GM20000 (cell line): ENCODE measurements around the gene CTSO.
A peak's percentile ranks its signal among the peaks of the same experiment; 100 is the strongest.

Experiments
- DNase-seq: peaks from one replicate; pipeline ENCODE4 v3.0.0; 2012; ENCODE audit warnings: low spot score
- TF ChIP-seq, protein P1 (sequence below): IDR thresholded peaks from 2 replicates; pipeline ENCODE4 v1.5.1; 2012; ENCODE audit warnings: mild to moderate bottlenecking, control low read depth; ENCODE audit errors: extremely low read depth, missing control alignments

CTSO gene

GRCh38 chr4:155953151-155954117 is at the start of gene CTSO:
Gene CTSO, minus strand, starts transcription at chr4:155953866. Its CDS starts 19 bp downstream, at chr4:155953847.
- DNase-seq, result peak; percentile 83
- TF ChIP-seq, protein P1, sequence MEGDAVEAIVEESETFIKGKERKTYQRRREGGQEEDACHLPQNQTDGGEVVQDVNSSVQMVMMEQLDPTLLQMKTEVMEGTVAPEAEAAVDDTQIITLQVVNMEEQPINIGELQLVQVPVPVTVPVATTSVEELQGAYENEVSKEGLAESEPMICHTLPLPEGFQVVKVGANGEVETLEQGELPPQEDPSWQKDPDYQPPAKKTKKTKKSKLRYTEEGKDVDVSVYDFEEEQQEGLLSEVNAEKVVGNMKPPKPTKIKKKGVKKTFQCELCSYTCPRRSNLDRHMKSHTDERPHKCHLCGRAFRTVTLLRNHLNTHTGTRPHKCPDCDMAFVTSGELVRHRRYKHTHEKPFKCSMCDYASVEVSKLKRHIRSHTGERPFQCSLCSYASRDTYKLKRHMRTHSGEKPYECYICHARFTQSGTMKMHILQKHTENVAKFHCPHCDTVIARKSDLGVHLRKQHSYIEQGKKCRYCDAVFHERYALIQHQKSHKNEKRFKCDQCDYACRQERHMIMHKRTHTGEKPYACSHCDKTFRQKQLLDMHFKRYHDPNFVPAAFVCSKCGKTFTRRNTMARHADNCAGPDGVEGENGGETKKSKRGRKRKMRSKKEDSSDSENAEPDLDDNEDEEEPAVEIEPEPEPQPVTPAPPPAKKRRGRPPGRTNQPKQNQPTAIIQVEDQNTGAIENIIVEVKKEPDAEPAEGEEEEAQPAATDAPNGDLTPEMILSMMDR, result peak; percentile 49

DNA sequence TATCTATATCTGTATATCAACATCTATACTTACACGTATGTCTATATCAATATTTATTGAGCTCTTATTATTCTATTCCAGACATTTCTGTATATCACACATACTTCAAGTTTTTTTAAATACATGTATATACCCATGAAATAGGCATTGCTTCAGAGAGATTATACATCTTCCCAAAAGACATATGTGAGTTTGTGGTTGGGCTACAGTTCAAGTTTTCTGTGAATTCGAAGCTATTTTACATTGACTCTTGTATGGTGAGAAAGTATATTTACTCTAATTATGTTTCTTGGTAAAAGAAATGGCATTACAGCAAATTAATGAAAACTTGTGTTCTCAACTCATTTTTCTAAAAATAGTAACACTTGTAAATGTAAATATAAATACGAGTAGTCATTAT is 46.8 kb upstream of the CTSO start:
- no peak for DNase-seq
- TF ChIP-seq, protein P1, result no peak

- peak; percentile 44 for DNase-seq
- TF ChIP-seq, protein P1, result no peak
Measured at GRCh38 chr4:155999725-156000124, 46.1 kb upstream of the CTSO start.

GRCh38 chr4:155995069-155995468 is 41.4 kb upstream of the CTSO start:
- DNase-seq, result no peak

DNA sequence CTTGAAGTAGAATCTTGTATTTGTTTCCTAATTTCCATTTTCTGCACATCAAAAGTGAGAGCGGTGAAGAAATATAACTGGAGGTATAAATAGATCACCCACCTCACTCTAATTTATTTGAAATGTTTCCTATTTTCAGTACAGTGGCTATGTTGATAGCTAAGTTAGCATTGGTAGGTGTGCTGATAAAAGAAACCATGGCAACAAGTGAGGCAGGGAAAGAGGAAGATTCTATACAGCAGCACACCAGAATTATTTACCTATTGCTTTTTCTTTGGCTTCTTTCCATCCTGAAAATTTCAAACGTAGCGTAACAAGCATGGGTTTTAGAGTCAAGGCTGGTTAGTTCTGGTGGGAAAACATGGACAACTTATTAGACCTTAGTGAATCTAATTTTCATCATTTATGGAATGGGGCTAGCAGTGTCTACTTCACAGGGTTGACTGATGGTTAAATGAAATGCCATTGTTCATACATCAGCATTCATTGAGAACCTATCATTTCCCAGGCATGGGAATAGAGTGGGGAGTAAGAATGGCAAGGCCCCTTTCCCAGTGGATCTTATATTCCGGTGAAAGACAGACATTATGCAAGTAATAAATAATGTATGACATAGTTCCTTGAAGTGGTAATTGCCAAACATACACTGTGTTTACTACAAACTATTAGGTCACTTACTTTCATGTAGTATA is 30.6 kb upstream of the CTSO start:
- TF ChIP-seq, protein P1, result no peak
- no peak for DNase-seq

More at GRCh38 chr4:155995069-155995468, 41.4 kb upstream of the CTSO start:
- TF ChIP-seq, protein P1, result no peak

GRCh38 chr4:155982736-155983385 is 29.2 kb upstream of the CTSO start:
- TF ChIP-seq, protein P1, result no peak
- no peak for DNase-seq
